OCI-LY7 (cell line): ENCODE measurements around the gene MAT1A. TPM values are rescaled to one million over a fixed set of nuclear protein-coding genes. Genes with fewer than 3 reads are reported as not detected.
"Not testable (repeated sequence)": the region's sequence is repeated elsewhere in the genome, so short reads cannot be mapped to it uniquely, and the experiment has no call there.

ENCODE experiments used
- BruUV-seq: library from RNA; stranded (reverse); fragments of 400-500 nt; replicated peaks from 2 replicates; lab custom pipeline; 2021; lab: Mats Ljungman, UMichigan
- CTCF ChIA-PET: fragments of 300-600 bp; sonication (Branson Sonifier 250); formaldehyde crosslinking; loops from one replicate; lab custom pipeline; 2022; ENCODE audit warnings: antibody characterized with exemption; ENCODE audit not compliant: unreplicated experiment; lab: Charles Lee
- POLR2A ChIA-PET: fragments of 300-600 bp; sonication (Branson Sonifier 250); formaldehyde crosslinking; loops from one replicate; lab custom pipeline; 2022; ENCODE audit warnings: antibody characterized with exemption; lab: Charles Lee
- DNase-seq: peaks from one replicate; pipeline ENCODE4 v3.0.0-alpha.2; 2015; ENCODE audit warnings: low spot score
- H2AFZ ChIP-seq: fragments of 200-600 bp; sonication (generic), shearing (Covaris generic); 2 replicates; pipeline ENCODE4 v1.6.1; 2014; ENCODE audit warnings: mild to moderate bottlenecking, antibody characterized with exemption, low read length, moderate library complexity
- H3K27ac ChIP-seq: fragments of 200-600 bp; sonication (generic); 2 replicates; pipeline ENCODE4 v1.5.1; 2014; ENCODE audit warnings: mixed run types, low read depth, mild to moderate bottlenecking, moderate library complexity, low read length, inconsistent platforms; ENCODE audit not compliant: poor library complexity, severe bottlenecking
- H3K36me3 ChIP-seq: fragments of 200-600 bp; sonication (generic); 2 replicates; pipeline ENCODE4 v1.6.1; 2014; ENCODE audit warnings: mild to moderate bottlenecking, antibody characterized with exemption, low read length, moderate library complexity, mixed read lengths; ENCODE audit not compliant: insufficient read depth
- H3K4me1 ChIP-seq: fragments of 200-600 bp; sonication (generic); 2 replicates; pipeline ENCODE4 v1.5.1; 2014; ENCODE audit warnings: mild to moderate bottlenecking, low read length; ENCODE audit not compliant: insufficient read depth, poor library complexity, severe bottlenecking
- H3K4me2 ChIP-seq: fragments of 200-600 bp; sonication (generic); 2 replicates; pipeline ENCODE4 v1.6.1; 2014; ENCODE audit warnings: mild to moderate bottlenecking, low read length
- H3K4me3 ChIP-seq: fragments of 200-600 bp; sonication (generic); 2 replicates; pipeline ENCODE4 v1.5.1; 2014; ENCODE audit warnings: mild to moderate bottlenecking, low read depth, low read length; ENCODE audit not compliant: poor library complexity, severe bottlenecking
- H3K79me2 ChIP-seq: fragments of 200-600 bp; sonication (generic); 2 replicates; pipeline ENCODE4 v1.6.1; 2016; ENCODE audit warnings: low read depth, mild to moderate bottlenecking, low read length, moderate library complexity, mixed read lengths; ENCODE audit not compliant: insufficient read depth
- H3K9me2 ChIP-seq: fragments of 200-600 bp; sonication (generic); 2 replicates; pipeline ENCODE4 v1.6.1; 2016; ENCODE audit warnings: mild to moderate bottlenecking, low read length, mixed read lengths; ENCODE audit not compliant: insufficient read depth
- H3K9me3 ChIP-seq: fragments of 200-600 bp; sonication (generic); 2 replicates; pipeline ENCODE4 v1.6.1; 2014; ENCODE audit warnings: mild to moderate bottlenecking, mixed run types, low read length, mixed read lengths
- H4K20me1 ChIP-seq: fragments of 200-600 bp; sonication (generic); 2 replicates; pipeline ENCODE4 v1.6.1; 2014; ENCODE audit warnings: mild to moderate bottlenecking, antibody characterized with exemption, low read length, moderate library complexity, mixed read lengths; ENCODE audit not compliant: insufficient read depth
- CTCF ChIP-seq: fragments of 200-600 bp; sonication (generic); conservative IDR thresholded peaks from 2 replicates; pipeline ENCODE4 v1.5.1; 2014; ENCODE audit warnings: mild to moderate bottlenecking, antibody characterized with exemption, low read length, moderate library complexity, mixed read lengths
- EZH2phosphoT487 ChIP-seq: fragments of 200-600 bp; sonication (generic); IDR thresholded peaks from 2 replicates; pipeline ENCODE4 v1.6.1; 2018; ENCODE audit warnings: low read depth, borderline replicate concordance, mild to moderate bottlenecking, mixed run types, antibody characterized with exemption, low read length, moderate library complexity, mixed read lengths
- intact Hi-C: fragments of 100-400 bp; cut with micrococcal nuclease; formaldehyde crosslinking; loops from one replicate; pipeline ENCODE4 v1.10.0; 2022; ENCODE audit not compliant: unreplicated experiment
- total RNA-seq, 2 experiments: library from RNA; depleted of rRNA in 1 of 2; stranded (reverse); fragments of >200 nt in 1 of 2; shearing (Covaris generic) in 1 of 2; gene quantifications; 2 replicates each; pipeline ENCODE4 v1.2.3, GENCODE V29; 2014 to 2022

Gene MAT1A
- total RNA-seq, 2 experiments from 2014 or later, result not detected

GRCh38 chr10:80318742-80319141, 29.3 kb upstream of the MAT1A start:
- no peak overlapping the region for H3K27ac ChIP-seq
- TF ChIP-seq EZH2phosphoT487 (no peak), CTCF (no peak)
- no peaks in the 10 kb centered on the region for H3K36me3 ChIP-seq
- no peaks in the 10 kb centered on the region for H3K9me2 ChIP-seq
- BruUV-seq, result no TSS peak
- H3K4me2 ChIP-seq, result no peak overlapping the region
- CTCF ChIA-PET, result no interaction called here
- no peak overlapping the region for H2AFZ ChIP-seq
- H3K79me2 ChIP-seq, result no peaks in the 10 kb centered on the region
- DNase-seq, result no peak
- H3K9me3 ChIP-seq, result no peaks in the 10 kb centered on the region
- no peaks in the 10 kb centered on the region for H4K20me1 ChIP-seq
- H3K4me1 ChIP-seq, result no peaks in the 10 kb centered on the region
- intact Hi-C loops, result no loop called here
- POLR2A ChIA-PET, result no interaction called here
- no peak overlapping the region for H3K4me3 ChIP-seq

- H3K27ac ChIP-seq, result no peak overlapping the region
- DNase-seq, result no peak
- no peaks in the 10 kb centered on the region for H3K79me2 ChIP-seq
- no peaks in the 10 kb centered on the region for H3K36me3 ChIP-seq
- H3K4me1 ChIP-seq, result no peaks in the 10 kb centered on the region
- no peak overlapping the region for H3K4me2 ChIP-seq
- ChIA-PET POLR2A (interaction anchor here (0.8 kb wide), 1 partner anchor 9 kb away, joined by 3 read pairs; no protein-coding TSS in a partner anchor), CTCF (no interaction called here)
- no peaks in the 10 kb centered on the region for H4K20me1 ChIP-seq
- TF ChIP-seq EZH2phosphoT487, result no peak
- H3K9me2 ChIP-seq, result no peaks in the 10 kb centered on the region
- H2AFZ ChIP-seq, result no peak overlapping the region
- H3K4me3 ChIP-seq, result no peak overlapping the region
- H3K9me3 ChIP-seq, result no peaks in the 10 kb centered on the region
- intact Hi-C loops, result no loop called here
- BruUV-seq, result no TSS peak
These were observed 25.9 kb upstream of the MAT1A start for GRCh38 chr10:80315391-80315790.

- H3K4me3 ChIP-seq, result no peak overlapping the region
- no peaks in the 10 kb centered on the region for H4K20me1 ChIP-seq
- H3K4me2 ChIP-seq, result no peak overlapping the region
- H3K9me3 ChIP-seq, result no peaks in the 10 kb centered on the region
- no TSS peak for BruUV-seq
- no peaks in the 10 kb centered on the region for H3K9me2 ChIP-seq
- no peak for TF ChIP-seq EZH2phosphoT487
- no peak for TF ChIP-seq CTCF
- CTCF ChIA-PET, result no interaction called here
- POLR2A ChIA-PET, result no interaction called here
- H3K4me1 ChIP-seq, result no peaks in the 10 kb centered on the region
- H3K79me2 ChIP-seq, result no peaks in the 10 kb centered on the region
- intact Hi-C loops, result no loop called here
- no peak for DNase-seq
- no peaks in the 10 kb centered on the region for H3K36me3 ChIP-seq
- H3K27ac ChIP-seq, result no peak overlapping the region
- no peak overlapping the region for H2AFZ ChIP-seq
These were observed 24.1 kb upstream of the MAT1A start for GRCh38 chr10:80313523-80313922.

- H3K27ac ChIP-seq, BruUV-seq, H3K36me3 ChIP-seq, intact Hi-C loops, H3K9me3 ChIP-seq, DNase-seq, POLR2A ChIA-PET, H3K4me1 ChIP-seq, H3K4me2 ChIP-seq, CTCF ChIA-PET, H3K9me2 ChIP-seq, H2AFZ ChIP-seq, H4K20me1 ChIP-seq, H3K4me3 ChIP-seq, H3K79me2 ChIP-seq: not testable (repeated sequence)
These were observed 16.5 kb upstream of the MAT1A start for GRCh38 chr10:80305989-80306388.
